Body of pancreas (tissue), 4 donors: ENCODE data around the gene HS3ST5.

Experiments
- POLR2A ChIP-seq, 3 donors: fragments of 450-650 bp; IDR thresholded peaks; one replicate each; pipeline ENCODE4 v1.6.1; 2016; ENCODE audit warnings: antibody characterized with exemption in 3 of 3, mild to moderate bottlenecking in 2 of 3
- TF ChIP-seq, protein P1 (sequence below), 7 experiments: fragments of 450-650 bp in 4 of 7; fragments of 200-600 bp in 3 of 7; sonication (generic) in 3 of 7; IDR thresholded peaks; one replicate each; pipeline ENCODE4 v1.5.1; 2016 to 2019; ENCODE audit warnings: antibody characterized with exemption in 7 of 7

DNA sequence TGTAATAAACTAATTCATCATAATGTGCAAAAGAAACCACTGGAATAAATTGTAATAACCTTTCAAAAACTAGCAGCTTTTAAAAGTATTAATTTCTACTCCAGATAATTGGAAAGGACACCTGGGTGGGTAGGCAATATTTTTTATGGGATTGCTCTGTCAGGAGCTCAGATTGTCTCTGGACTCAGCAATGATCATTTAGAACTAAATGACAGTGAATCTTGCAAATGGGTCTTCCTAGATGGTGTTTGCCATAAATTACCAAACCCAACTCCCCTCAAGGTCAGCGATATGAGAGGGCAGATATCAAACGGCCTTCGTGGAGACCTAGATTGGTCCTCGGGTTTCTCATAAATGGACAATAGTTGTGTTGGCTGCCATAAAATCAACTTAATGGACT lies 181.9 kb downstream of the HS3ST5 start:
- no peak for TF ChIP-seq POLR2A (IDR thresholded peaks at IDR 0.05)
- TF ChIP-seq, protein P1, sequence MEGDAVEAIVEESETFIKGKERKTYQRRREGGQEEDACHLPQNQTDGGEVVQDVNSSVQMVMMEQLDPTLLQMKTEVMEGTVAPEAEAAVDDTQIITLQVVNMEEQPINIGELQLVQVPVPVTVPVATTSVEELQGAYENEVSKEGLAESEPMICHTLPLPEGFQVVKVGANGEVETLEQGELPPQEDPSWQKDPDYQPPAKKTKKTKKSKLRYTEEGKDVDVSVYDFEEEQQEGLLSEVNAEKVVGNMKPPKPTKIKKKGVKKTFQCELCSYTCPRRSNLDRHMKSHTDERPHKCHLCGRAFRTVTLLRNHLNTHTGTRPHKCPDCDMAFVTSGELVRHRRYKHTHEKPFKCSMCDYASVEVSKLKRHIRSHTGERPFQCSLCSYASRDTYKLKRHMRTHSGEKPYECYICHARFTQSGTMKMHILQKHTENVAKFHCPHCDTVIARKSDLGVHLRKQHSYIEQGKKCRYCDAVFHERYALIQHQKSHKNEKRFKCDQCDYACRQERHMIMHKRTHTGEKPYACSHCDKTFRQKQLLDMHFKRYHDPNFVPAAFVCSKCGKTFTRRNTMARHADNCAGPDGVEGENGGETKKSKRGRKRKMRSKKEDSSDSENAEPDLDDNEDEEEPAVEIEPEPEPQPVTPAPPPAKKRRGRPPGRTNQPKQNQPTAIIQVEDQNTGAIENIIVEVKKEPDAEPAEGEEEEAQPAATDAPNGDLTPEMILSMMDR (IDR thresholded peaks at IDR 0.05) = no peak
